HepG2 (cell line): ENCODE results near the gene ZMAT2. TPM values are rescaled to one million over a fixed set of nuclear protein-coding genes. Genes with fewer than 3 reads are reported as not detected.

Experiments
- ARHGAP35 ChIP-seq: sonication (generic); formaldehyde crosslinking; IDR thresholded peaks from 2 replicates; pipeline ENCODE4 v1.9.0; 2022; ENCODE audit warnings: mild to moderate bottlenecking, inconsistent platforms, moderate library complexity, missing genetic modification reagents, borderline replicate concordance
- ARID2 ChIP-seq: sonication (generic); formaldehyde crosslinking; IDR thresholded peaks from 2 replicates; pipeline ENCODE4 v1.8.1; 2022; ENCODE audit warnings: mild to moderate bottlenecking, missing genetic modification reagents, borderline replicate concordance
- CREB1 ChIP-seq, 2 experiments: fragments of 450-650 bp in 1 of 2; IDR thresholded peaks; 2 replicates each; pipeline ENCODE4 v1.6.1; 2016 to 2017; ENCODE audit warnings: control low read depth in 1 of 2, mild to moderate bottlenecking in 1 of 2, missing compliant biosample characterization in 1 of 2, missing genetic modification characterization in 1 of 2
- ERF ChIP-seq: IDR thresholded peaks from 2 replicates; pipeline ENCODE4 v1.6.1; 2018; ENCODE audit warnings: missing biosample characterization, missing genetic modification reagents
- GATAD1 ChIP-seq: IDR thresholded peaks from 2 replicates; pipeline ENCODE4 v1.6.1; 2016; ENCODE audit warnings: missing genetic modification reagents, missing compliant biosample characterization
- HNRNPLL ChIP-seq: fragments of 200-400 bp; formaldehyde crosslinking; IDR thresholded peaks from 2 replicates; pipeline ENCODE4 v1.6.1; 2017; ENCODE audit warnings: mild to moderate bottlenecking, low read depth, low read length; ENCODE audit not compliant: poor library complexity, severe bottlenecking
- KLF16 ChIP-seq, 2 experiments: sonication (generic) in 1 of 2; formaldehyde crosslinking in 1 of 2; IDR thresholded peaks; 2 replicates each; pipeline versions ENCODE4 v1.6.1 to v1.8.0; 2016 to 2023; ENCODE audit warnings: missing genetic modification reagents in 2 of 2, missing compliant biosample characterization in 1 of 2
- KLF6 ChIP-seq: IDR thresholded peaks from 2 replicates; pipeline ENCODE4 v1.8.0; 2016; ENCODE audit warnings: missing biosample characterization, missing genetic modification reagents
- MTF1 ChIP-seq: sonication (generic); formaldehyde crosslinking; IDR thresholded peaks from 2 replicates; pipeline ENCODE4 v1.5.0; 2020; ENCODE audit warnings: missing genetic modification reagents
- REL ChIP-seq: sonication (generic); formaldehyde crosslinking; conservative IDR thresholded peaks from 2 replicates; pipeline ENCODE4 v1.8.0; 2022; ENCODE audit warnings: mild to moderate bottlenecking, missing genetic modification reagents, moderate library complexity
- ZEB1 ChIP-seq: IDR thresholded peaks from 2 replicates; pipeline ENCODE4 v1.6.1; 2012; ENCODE audit warnings: mild to moderate bottlenecking, low read depth, inconsistent platforms; ENCODE audit not compliant: insufficient replicate concordance
- ZFP37 ChIP-seq: sonication (generic); formaldehyde crosslinking; IDR thresholded peaks from 2 replicates; pipeline ENCODE4 v1.4.0; 2020; ENCODE audit warnings: missing genetic modification reagents, borderline replicate concordance
- ZNF317 ChIP-seq: sonication (generic); formaldehyde crosslinking; IDR thresholded peaks from 2 replicates; pipeline ENCODE4 v1.5.0; 2020; ENCODE audit warnings: mild to moderate bottlenecking, missing genetic modification reagents
- ZNF33B ChIP-seq: sonication (generic); formaldehyde crosslinking; IDR thresholded peaks from 2 replicates; pipeline ENCODE4 v1.5.1; 2020; ENCODE audit warnings: mild to moderate bottlenecking, missing genetic modification reagents
- ZNF543 ChIP-seq: sonication (generic); formaldehyde crosslinking; IDR thresholded peaks from 2 replicates; pipeline ENCODE4 v1.4.0; 2020; ENCODE audit warnings: mild to moderate bottlenecking, missing genetic modification reagents
- ZNF605 ChIP-seq: sonication (generic); formaldehyde crosslinking; IDR thresholded peaks from 2 replicates; pipeline ENCODE4 v1.8.0; 2022; ENCODE audit warnings: mild to moderate bottlenecking, missing genetic modification reagents
- polyA plus RNA-seq, 8 experiments: library from polyadenylated mRNA; depleted of rRNA in 3 of 8; stranded (reverse) in 7 of 8; unstranded in 1 of 8; fragments of >200 nt; fragmentation: Illumina TruSeq in 4 of 8; extraction: Trizol in 4 of 8; gene quantifications; 2 replicates each; pipeline versions ENCODE4 v1.2.1 to v1.2.3, GENCODE V29; 2011 to 2016; ENCODE audit warnings: low read depth in 4 of 8, missing spikeins in 1 of 8, mixed read lengths in 1 of 8; ENCODE audit not compliant: insufficient read depth in 1 of 8
- total RNA-seq, 5 experiments: library from RNA; depleted of rRNA; stranded (reverse); fragments of >200 nt; fragmentation: Illumina TruSeq; extraction: Trizol; gene quantifications; 2 replicates each; pipeline ENCODE4 v1.2.3, GENCODE V29; 2016; ENCODE audit warnings: low read depth in 1 of 5
- TF ChIP-seq, protein P1 (sequence below): sonication (generic); formaldehyde crosslinking; IDR thresholded peaks from 2 replicates; pipeline ENCODE4 v1.4.0; 2020; ENCODE audit warnings: mild to moderate bottlenecking, missing genetic modification reagents
- TF ChIP-seq, protein P2 (sequence below): sonication (generic); formaldehyde crosslinking; conservative IDR thresholded peaks from 2 replicates; pipeline ENCODE4 v1.5.0; 2020; ENCODE audit warnings: missing genetic modification reagents
- TF ChIP-seq, protein P3 (sequence below): sonication (generic); formaldehyde crosslinking; IDR thresholded peaks from 2 replicates; pipeline ENCODE4 v1.9.0; 2021; ENCODE audit warnings: missing genetic modification reagents, borderline replicate concordance
- TF ChIP-seq, protein P4 (sequence below): sonication (generic); formaldehyde crosslinking; IDR thresholded peaks from 2 replicates; pipeline ENCODE4 v1.4.0; 2020; ENCODE audit warnings: missing genetic modification reagents

The ZMAT2 gene
- total and polyA plus RNA-seq, 2 of the 13 experiments (the other 11 are each of a cell fraction or from before 2014, with no cell fraction given) = 35.4 to 92.8 TPM

DNA sequence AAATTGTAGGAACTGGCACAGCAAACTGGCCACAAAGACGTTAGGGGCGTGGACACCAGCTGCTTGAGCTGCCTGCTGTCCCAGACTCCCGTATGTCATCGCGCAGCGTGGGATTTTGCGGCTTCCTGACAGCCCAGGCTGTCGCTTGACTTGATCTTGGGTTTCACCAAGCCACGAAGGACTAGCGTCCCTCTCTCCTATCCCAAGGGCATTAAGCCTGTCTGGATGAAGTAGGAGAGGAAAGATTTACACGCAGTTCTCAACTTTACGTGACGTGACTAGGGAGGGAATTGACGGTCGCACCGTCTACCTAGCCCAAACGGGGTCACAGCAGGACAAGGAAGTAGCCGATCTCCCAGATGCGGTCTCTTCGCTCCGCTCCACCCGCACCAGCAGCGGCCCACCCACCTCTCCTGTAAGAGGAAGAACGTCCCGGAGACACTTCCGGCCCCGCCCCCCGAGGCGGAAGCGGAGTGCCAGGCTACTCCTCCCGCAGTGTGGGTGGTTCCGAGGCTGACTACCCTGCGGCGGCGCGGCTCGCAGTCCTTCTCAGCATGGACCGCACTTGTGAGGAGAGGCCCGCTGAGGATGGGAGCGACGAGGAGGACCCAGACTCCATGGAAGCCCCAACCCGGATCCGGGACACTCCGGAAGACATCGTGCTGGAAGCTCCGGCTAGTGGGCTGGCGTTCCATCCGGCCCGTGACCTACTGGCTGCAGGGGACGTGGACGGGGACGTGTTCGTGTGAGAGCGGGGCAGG lies 35.7 kb upstream of the ZMAT2 start, which contains the start of gene WDR55 (continued):
- TF ChIP-seq, protein P1, sequence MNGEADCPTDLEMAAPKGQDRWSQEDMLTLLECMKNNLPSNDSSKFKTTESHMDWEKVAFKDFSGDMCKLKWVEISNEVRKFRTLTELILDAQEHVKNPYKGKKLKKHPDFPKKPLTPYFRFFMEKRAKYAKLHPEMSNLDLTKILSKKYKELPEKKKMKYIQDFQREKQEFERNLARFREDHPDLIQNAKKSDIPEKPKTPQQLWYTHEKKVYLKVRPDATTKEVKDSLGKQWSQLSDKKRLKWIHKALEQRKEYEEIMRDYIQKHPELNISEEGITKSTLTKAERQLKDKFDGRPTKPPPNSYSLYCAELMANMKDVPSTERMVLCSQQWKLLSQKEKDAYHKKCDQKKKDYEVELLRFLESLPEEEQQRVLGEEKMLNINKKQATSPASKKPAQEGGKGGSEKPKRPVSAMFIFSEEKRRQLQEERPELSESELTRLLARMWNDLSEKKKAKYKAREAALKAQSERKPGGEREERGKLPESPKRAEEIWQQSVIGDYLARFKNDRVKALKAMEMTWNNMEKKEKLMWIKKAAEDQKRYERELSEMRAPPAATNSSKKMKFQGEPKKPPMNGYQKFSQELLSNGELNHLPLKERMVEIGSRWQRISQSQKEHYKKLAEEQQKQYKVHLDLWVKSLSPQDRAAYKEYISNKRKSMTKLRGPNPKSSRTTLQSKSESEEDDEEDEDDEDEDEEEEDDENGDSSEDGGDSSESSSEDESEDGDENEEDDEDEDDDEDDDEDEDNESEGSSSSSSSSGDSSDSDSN (CRISPR knock-in tag) = peak; percentile 89
- TF ChIP-seq ZFP37 (CRISPR knock-in tag) = 0 out of 2 replicates have a peak, but pooled peaks have one; percentile 65
- TF ChIP-seq, protein P2, sequence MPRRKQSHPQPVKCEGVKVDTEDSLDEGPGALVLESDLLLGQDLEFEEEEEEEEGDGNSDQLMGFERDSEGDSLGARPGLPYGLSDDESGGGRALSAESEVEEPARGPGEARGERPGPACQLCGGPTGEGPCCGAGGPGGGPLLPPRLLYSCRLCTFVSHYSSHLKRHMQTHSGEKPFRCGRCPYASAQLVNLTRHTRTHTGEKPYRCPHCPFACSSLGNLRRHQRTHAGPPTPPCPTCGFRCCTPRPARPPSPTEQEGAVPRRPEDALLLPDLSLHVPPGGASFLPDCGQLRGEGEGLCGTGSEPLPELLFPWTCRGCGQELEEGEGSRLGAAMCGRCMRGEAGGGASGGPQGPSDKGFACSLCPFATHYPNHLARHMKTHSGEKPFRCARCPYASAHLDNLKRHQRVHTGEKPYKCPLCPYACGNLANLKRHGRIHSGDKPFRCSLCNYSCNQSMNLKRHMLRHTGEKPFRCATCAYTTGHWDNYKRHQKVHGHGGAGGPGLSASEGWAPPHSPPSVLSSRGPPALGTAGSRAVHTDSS (CRISPR knock-in tag) = no peak
- TF ChIP-seq ZNF33B (CRISPR knock-in tag) = no peak
- TF ChIP-seq KLF6 (CRISPR knock-in tag) = peak; percentile 58; the same call in 1 of the 2 replicates
- peak; percentile 89 for TF ChIP-seq GATAD1
- TF ChIP-seq ZNF317 (CRISPR knock-in tag) = peak; percentile 62
- peak; percentile 63; the same call in 1 of the 2 replicates for TF ChIP-seq ARHGAP35 (CRISPR knock-in tag)
- TF ChIP-seq, protein P3, sequence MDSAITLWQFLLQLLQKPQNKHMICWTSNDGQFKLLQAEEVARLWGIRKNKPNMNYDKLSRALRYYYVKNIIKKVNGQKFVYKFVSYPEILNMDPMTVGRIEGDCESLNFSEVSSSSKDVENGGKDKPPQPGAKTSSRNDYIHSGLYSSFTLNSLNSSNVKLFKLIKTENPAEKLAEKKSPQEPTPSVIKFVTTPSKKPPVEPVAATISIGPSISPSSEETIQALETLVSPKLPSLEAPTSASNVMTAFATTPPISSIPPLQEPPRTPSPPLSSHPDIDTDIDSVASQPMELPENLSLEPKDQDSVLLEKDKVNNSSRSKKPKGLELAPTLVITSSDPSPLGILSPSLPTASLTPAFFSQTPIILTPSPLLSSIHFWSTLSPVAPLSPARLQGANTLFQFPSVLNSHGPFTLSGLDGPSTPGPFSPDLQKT (CRISPR knock-in tag) = 0 out of 2 replicates have a peak, but pooled peaks have one; percentile 33
- TF ChIP-seq REL = no peak; the same call in 1 of the 2 replicates
- peak; percentile 61; the same call in 1 of the 2 replicates for TF ChIP-seq ZNF543 (CRISPR knock-in tag)
- 0 out of 2 replicates have a peak, but pooled peaks have one; percentile 13 for TF ChIP-seq ARID2
- no peak for TF ChIP-seq ZEB1
- peak; percentile 63; the same call in 1 of the 2 replicates for TF ChIP-seq ZNF605 (CRISPR knock-in tag)
- TF ChIP-seq ERF (CRISPR knock-in tag) = peak; percentile 82; the same call in 1 of the 2 replicates
- TF ChIP-seq MTF1 = no peak
- peak; percentile 39; the same call in 1 of the 2 replicates for TF ChIP-seq CREB1 (IDR thresholded peaks at IDR 0.05)
- no peak; the same call in 1 of the 2 replicates for TF ChIP-seq CREB1 (CRISPR knock-in tag; IDR thresholded peaks at IDR 0.05)
- TF ChIP-seq KLF16 (CRISPR knock-in tag; IDR thresholded peaks at IDR 0.05) = peak in 1 of 2 experiments; percentile 97; a peak in 2 of 4 replicates
- TF ChIP-seq, protein P4, sequence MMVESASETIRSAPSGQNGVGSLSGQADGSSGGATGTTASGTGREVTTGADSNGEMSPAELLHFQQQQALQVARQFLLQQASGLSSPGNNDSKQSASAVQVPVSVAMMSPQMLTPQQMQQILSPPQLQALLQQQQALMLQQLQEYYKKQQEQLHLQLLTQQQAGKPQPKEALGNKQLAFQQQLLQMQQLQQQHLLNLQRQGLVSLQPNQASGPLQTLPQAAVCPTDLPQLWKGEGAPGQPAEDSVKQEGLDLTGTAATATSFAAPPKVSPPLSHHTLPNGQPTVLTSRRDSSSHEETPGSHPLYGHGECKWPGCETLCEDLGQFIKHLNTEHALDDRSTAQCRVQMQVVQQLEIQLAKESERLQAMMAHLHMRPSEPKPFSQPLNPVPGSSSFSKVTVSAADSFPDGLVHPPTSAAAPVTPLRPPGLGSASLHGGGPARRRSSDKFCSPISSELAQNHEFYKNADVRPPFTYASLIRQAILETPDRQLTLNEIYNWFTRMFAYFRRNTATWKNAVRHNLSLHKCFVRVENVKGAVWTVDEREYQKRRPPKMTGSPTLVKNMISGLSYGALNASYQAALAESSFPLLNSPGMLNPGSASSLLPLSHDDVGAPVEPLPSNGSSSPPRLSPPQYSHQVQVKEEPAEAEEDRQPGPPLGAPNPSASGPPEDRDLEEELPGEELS = no peak
- TF ChIP-seq HNRNPLL = peak; percentile 86
